Measurements from ENCODE around the gene CARMIL3. TPM values are rescaled to one million over a fixed set of nuclear protein-coding genes. Genes with fewer than 3 reads are reported as not detected.

The CARMIL3 gene
- total RNA-seq, 3 donors from 2014 or later = 1.4 to 2.7 (median 1.5) TPM

DNA sequence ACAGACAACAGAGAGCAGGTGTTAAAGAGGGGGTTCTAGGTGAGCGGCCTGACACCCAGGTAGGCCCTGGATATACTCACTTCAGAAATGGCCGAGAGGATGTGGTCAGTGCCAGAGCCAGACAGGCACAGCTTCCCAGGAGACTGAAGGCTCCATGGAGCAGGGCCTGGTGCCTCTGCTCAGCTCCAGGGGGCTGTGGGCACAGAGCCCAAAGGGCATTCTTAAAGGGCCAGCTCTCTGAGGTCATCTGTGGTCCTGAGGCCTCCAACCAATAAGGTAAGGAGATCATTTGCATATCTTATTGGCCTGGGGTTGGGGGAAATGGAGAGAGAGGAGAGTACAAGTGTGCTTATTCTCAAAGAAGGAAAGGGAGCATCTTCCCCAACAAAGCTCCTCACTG, 32.6 kb downstream of the CARMIL3 start:
- no peaks in the 10 kb centered on the region for H3K9me3 ChIP-seq

GRCh38 chr14:24085215-24085614, 33.4 kb downstream of the CARMIL3 start:
- ATAC-seq (no peak), DNase-seq (no peak)
- TF ChIP-seq, protein P1, sequence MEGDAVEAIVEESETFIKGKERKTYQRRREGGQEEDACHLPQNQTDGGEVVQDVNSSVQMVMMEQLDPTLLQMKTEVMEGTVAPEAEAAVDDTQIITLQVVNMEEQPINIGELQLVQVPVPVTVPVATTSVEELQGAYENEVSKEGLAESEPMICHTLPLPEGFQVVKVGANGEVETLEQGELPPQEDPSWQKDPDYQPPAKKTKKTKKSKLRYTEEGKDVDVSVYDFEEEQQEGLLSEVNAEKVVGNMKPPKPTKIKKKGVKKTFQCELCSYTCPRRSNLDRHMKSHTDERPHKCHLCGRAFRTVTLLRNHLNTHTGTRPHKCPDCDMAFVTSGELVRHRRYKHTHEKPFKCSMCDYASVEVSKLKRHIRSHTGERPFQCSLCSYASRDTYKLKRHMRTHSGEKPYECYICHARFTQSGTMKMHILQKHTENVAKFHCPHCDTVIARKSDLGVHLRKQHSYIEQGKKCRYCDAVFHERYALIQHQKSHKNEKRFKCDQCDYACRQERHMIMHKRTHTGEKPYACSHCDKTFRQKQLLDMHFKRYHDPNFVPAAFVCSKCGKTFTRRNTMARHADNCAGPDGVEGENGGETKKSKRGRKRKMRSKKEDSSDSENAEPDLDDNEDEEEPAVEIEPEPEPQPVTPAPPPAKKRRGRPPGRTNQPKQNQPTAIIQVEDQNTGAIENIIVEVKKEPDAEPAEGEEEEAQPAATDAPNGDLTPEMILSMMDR (IDR thresholded peaks at IDR 0.05) = no peak
- intact Hi-C loops (cut with DNase I, micrococcal nuclease) = no loop called here
- Histone ChIP-seq H3K9me3 (no peaks in the 10 kb centered on the region), H3K4me1 (ENCODE audit: low read depth) (peaks cover 8% of the 10 kb centered on the region), H3K36me3 (ENCODE audit: low read depth) (no peaks in the 10 kb centered on the region), H3K4me3 (no peak overlapping the region)

More for the DNA sequence above, 32.6 kb downstream of the CARMIL3 start:
- TF ChIP-seq, protein P1 (IDR thresholded peaks at IDR 0.05) = no peak
- H3K36me3 ChIP-seq (ENCODE audit: low read depth) = no peaks in the 10 kb centered on the region
- peaks cover 8% of the 10 kb centered on the region for H3K4me1 ChIP-seq (ENCODE audit: low read depth)
- DNase-seq (no peak), ATAC-seq (no peak)
- intact Hi-C loops (cut with DNase I, micrococcal nuclease) = no loop called here
- H3K4me3 ChIP-seq = no peak overlapping the region

DNA sequence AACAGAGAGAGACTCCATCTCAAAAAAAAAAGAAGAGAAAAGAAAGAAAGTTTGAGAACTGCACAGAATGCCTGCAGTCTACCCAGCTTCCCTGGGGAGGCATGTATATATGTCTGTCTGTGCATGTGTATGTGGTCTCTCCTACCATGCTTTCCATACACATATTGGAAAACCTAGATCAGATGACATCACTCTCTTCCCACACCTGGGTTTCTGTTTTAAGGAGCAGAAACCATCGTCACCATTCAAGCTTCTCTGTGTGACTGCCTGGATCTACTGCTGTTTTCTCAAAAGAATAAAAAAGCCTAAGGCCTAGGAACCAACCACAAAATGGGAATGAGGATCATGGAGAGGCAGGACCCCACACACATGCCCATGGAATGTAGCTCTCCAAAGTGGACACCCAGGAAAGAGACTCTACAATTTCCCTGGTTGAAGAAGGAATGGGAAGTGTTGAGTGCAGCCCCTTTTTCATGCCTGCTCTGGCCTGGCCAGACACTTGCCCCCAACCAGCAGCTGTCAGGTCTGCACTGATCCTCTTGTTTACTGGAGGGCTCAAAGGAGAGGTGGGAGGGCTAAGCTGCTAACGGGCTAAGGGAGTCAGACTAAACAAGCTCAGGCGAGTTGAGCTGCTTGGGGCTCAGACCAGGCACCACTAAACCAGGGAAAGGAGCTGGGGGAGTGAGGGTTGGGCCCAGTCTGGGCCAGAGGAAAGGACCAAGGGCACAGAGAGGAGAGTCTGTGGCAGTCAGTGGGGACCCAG, 34.6 kb downstream of the CARMIL3 start:
- TF ChIP-seq, protein P1 (IDR thresholded peaks at IDR 0.05) = no peak
- Histone ChIP-seq H3K36me3 (ENCODE audit: low read depth) (no peaks in the 10 kb centered on the region), H3K4me1 (ENCODE audit: low read depth) (peaks cover 8% of the 10 kb centered on the region), H3K4me3 (no peak overlapping the region), H3K9me3 (no peaks in the 10 kb centered on the region)
- intact Hi-C loops (cut with DNase I, micrococcal nuclease) = no loop called here
- no peak for ATAC-seq
- DNase-seq = no peak

DNA sequence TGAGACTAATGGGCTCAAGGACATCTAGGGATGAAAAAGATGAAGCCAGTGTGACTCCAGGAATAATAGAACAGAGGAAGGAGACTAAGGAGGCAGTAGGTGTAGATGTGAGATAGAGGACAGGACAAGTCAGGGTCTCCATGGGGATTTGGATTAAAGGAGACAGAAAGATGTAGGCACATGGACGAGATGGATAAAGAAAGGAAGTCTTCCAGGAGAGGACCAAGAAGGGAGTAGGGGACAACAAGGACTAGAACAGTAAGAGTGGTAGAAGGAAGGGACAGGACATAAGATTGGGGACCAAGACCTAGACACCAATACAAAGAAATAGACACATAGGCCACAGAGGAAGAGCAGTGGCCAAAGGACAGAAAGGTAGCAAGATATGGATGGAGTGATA, 35.2 kb downstream of the CARMIL3 start:
- Histone ChIP-seq H3K9me3 (no peaks in the 10 kb centered on the region), H3K36me3 (ENCODE audit: low read depth) (no peaks in the 10 kb centered on the region), H3K4me1 (ENCODE audit: low read depth) (peaks cover 5% of the 10 kb centered on the region), H3K4me3 (no peak overlapping the region)
- no peak for ATAC-seq
- intact Hi-C loops (cut with DNase I, micrococcal nuclease) = no loop called here
- no peak for DNase-seq
- TF ChIP-seq, protein P1 (IDR thresholded peaks at IDR 0.05) = no peak

GRCh38 chr14:24088095-24088494, 36.3 kb downstream of the CARMIL3 start:
- peaks cover 12% of the 10 kb centered on the region for H3K4me1 ChIP-seq (ENCODE audit: low read depth)
- no peak for DNase-seq
- no peak overlapping the region for H3K4me3 ChIP-seq
- intact Hi-C loops (cut with DNase I, micrococcal nuclease) = no loop called here
- no peak for ATAC-seq
- H3K36me3 ChIP-seq (ENCODE audit: low read depth) = no peaks in the 10 kb centered on the region
- TF ChIP-seq, protein P1 (IDR thresholded peaks at IDR 0.05) = no peak
- no peaks in the 10 kb centered on the region for H3K9me3 ChIP-seq

Data from mucosa of descending colon (tissue), 3 donors.